Globus pallidus (tissue), 1 donor: ENCODE data around the gene DNHD1.
A peak's percentile ranks its signal among the peaks of the same experiment; 100 is the strongest.

Experiments
- DNase-seq: peaks from one replicate; pipeline ENCODE4 v3.0.0-alpha.2; 2015; ENCODE audit warnings: low spot score

Gene DNHD1

DNA sequence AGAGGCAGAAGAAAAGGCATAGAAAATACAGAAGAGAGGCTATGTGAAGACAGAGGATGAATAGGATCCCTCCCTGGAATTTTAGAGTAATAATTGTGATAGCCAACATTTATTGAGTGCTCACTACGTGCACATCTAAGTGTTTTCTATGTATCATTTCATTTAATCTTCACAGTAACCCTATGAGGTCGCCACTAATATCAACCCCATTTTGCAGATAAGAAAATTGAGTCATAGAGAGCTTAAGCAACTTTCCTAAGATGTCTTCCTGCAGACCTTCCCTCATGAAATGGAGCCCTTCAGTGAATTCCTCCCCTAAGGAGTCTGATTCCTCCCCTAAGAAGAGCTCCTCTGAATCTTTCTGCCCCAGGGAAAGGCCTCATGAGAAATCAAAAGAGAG lies 68.2 kb downstream of the DNHD1 start:
- no peak for DNase-seq

GRCh38 chr11:6565988-6566703 lies 69.1 kb downstream of the DNHD1 start:
- DNase-seq = no peak

DNA sequence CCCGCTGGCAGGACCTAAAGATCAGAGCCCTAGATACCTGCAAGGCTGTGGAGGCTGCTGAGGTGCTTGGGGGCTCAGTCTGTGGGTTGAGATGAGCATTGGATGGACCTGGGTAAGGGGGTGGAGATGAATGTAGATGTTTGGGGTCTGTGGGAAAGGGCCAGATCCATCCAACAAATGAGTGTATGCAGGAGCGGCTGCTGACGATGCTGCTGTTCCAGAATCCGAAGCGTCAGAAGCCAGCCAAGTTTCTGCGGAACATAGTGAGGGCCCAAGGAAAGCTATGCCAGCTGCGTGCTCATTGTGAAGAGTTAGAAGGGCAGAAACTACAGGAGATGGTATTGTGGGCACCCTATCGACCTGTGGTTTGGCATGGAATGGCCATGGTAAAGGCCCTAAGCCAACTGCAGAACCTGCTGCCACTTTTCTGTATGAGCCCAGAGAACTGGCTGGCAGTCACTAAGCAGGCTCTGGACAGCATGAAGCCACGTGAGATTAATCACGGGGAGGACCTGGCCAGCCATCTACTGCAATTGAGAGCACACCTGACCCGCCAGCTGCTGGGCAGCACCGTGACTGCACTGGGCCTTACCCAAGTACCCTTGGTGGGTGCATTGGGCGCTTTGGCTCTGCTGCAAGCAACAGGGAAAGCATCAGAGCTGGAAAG lies 69.8 kb downstream of the DNHD1 start:
- DNase-seq = no peak

GRCh38 chr11:6567371-6567745 lies 70.3 kb downstream of the DNHD1 start:
- no peak for DNase-seq

DNA sequence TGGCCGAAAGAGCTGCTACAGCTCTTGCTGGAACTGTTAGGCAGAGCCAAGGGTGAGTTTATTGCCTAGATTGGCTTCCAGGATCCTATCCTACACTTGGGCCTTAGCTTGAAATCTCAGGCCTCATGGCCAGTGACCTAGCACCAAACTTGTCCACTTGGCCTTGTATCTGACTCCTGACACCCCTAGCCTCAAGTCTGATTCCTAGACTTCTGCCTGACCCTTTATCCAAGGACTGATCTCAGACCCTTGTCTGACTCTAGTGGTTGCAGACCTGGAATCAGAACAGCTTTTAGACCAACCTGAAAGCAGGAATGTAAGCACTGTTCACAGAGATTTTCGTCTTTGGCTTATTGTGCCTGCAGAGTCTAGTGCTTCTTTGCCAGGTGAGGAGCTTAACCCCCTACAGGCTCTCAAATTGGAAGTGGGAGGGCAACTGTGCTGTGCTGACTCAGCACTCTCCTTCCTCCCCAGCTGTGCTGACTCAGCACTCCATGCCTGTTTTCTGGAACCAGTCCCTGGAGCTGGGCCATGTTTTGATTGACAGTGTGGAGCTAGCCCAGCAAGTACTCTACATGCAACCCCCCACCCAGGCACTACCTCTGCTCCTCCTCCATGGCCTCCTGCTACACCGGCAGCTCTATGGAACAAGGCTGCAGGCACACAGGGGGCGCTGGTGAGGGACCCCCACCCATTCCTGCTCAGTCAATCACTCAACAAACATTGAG lies 71.3 kb downstream of the DNHD1 start:
- DNase-seq = no peak

GRCh38 chr11:6569706-6570105 lies 72.6 kb downstream of the DNHD1 start:
- DNase-seq = no peak

- no peak for DNase-seq
These were observed 73.8 kb downstream of the DNHD1 start for GRCh38 chr11:6570691-6571427.

DNA sequence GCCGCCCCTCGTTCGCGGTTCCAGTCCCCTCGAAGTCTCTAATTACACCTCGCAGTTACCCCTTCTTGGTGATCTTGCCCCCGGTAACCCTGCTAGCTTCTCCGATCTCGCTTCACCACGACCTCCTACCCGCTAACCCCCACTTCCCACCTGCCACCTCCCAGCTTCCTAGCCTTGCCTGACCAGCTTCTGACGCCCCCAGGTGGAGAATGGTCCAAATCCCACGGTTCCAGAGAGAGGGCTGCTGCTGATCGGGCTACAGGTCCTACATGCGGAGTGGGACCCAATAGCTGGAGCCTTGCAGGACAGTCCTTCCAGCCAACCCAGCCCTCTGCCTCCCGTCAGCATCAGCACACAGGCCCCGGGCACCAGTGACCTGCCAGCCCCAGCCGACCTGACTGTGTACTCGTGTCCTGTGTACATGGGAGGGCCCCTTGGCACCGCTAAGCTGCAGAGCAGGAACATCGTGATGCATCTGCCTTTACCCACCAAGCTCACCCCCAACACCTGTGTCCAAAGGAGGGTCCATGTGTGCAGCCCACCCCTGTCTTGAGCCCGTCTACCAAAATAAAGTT lies 74.4 kb downstream of the DNHD1 start:
- no peak for DNase-seq

DNA sequence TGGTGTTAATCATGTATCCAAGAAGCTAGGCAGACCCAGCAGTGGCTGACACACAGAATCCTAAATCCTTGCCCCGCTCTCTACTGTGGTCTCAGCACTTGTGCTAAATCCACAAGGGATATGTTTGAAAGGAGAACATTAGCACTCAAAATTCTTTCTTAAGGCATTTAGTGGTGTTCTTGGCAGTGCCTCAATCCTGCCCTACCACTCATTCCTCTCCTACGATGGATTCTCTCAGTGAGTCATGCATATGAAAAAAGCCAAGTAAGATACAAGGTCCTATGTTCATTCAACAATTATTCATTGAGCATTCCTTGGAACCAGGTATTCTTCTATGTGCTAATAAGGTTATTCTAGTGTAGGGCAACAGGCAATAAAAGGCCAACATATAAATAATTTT lies 75.1 kb downstream of the DNHD1 start:
- no peak for DNase-seq

GRCh38 chr11:6574816-6575715 lies 78.0 kb downstream of the DNHD1 start:
- no peak for DNase-seq

DNA sequence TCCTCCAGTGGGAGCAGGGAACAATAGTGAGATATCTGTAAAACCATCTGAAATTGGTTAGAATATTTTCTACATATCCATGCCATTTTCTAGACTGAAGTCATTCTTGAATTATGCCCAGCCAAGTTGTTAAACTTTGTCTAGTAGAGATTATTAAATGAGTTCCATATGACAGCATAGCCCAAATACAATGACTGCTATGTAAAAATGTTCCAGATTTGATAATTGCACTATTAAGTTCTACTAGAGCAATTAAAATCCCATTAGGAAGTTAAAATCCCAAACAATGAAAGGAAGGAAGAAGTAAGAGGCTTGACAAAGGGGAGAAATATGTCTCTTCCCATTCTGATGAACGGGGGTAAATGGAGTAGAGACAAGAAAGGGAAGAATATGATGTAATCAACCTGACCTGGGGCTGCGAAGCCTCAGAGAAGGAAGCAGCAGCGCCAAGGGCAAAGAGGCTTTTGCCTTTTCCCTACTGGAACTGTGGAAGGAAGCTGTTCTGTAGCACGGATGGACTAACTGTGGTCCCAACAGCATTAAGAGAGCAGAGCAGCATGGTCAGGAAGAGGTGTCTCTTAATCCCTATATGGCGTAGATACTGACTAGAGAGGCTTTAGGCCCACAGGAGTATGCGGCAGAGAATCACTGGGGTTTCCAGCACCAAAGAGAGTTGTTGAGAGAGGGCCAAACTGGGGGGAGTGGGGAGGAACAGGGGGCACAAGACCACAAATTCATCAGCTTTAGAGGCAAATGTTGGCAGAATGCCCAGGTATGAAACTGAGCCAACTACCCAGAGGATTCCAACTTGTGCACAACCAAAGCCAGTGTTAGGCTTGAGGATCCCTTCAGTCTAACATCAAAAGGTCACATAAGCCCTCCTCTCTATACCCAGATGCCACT lies 79.6 kb downstream of the DNHD1 start:
- peak; percentile 97 for DNase-seq

DNA sequence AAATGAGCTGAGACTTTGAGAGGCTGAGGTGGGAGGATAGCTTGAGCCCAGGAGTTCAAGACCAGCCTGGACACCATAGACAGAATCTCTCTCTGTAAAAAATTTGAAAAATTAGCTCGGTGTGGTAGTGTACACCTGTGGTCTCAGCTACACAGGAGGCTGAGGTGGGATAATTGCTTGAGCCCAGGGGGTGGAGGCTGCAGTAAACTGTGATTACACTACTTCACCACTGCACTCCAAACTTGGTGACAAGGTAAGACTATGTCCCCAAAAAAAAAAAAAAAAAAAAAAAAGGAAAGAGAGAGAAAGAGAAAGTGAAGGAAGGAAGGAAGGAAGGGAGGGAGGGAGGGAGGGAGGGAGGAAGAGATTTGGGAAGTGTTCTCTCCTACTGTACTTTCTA lies 81.1 kb downstream of the DNHD1 start:
- DNase-seq = no peak

DNA sequence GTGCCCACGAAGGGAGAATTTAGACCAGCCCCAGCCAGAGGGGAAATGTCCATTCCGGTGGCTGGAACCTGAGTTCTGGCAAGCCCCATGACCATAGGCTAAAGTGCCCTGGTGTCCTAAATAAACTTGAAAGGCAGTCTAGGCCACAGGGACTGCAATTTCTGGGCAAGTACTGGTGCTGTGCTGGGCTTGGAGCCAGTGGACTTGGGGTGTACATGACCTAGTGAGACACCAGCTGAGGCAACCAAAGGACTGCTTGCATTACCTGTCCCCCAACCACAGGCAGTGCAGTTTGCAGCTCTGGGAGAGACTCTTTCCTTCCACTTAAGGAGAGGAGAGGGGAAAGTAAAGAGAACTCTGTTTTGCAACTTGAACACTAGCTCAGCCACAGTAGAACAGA lies 82.6 kb downstream of the DNHD1 start:
- no peak for DNase-seq

GRCh38 chr11:6583584-6583983 lies 86.5 kb downstream of the DNHD1 start:
- no peak for DNase-seq

DNA sequence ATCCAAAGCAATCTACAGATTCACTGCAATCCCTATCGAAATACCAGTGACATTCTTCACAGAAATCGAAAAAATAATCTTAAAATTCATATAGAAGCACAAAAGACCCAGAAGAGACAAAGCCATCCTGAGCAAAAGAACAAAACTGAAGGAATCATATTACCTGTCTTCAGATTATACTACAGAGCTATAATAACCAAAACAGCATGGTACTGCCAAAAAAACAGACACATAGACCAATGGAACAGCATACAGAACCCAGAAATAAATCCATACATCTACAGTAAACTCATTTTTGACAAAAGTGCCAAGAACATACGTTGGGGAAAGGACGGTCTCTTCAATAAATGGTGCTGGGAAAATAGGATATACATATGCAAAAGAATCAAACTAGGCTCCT lies 87.4 kb downstream of the DNHD1 start:
- DNase-seq = no peak

- peak; percentile 71 for DNase-seq
These were observed 89.6 kb downstream of the DNHD1 start for GRCh38 chr11:6586434-6587359.

DNA sequence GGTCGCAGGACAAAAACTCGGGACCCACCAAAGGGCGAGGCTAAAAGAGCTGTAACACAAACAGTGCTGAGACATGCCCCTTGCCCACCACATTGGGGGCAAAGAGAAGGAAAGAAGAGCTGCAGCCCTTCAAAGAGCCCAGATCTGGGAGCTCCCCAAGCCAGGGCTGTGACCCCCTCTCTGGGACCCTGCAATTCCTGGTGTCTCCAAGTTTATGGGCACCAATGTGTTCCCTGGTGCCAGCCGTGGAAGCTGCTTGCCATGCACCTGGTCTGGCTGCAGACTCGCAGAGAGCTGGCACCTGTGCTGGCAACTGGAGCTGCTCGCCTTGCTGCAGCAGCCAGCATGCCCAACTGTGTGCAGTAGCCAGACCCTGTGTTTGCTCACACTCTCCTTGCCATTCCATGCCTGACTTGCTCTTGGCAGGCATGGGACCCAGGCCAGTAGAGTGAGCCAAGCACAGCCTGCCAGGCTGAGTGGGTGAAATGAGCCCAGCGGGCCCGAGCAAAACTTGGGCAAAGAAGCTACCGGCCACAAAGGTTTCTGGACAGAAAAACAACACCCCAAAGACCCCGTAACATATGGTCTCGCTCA lies 90.4 kb downstream of the DNHD1 start:
- no peak for DNase-seq

DNA sequence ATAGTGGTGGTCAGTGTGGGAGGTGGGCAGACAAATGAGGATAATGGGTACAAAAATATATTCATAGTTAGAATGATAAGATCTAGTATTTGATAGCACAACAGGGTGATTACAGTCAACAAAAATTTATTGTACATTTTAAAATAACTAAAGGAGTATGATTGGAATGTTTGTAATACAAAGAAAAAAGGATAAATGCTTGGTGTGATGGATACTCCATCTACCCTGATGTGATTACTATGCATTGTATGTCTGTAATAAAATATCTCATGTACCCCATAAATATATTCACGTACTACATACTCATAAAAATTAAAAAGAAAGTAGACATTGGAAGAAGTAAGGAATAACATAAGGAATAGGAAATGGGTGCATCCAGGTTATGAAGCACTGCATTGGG lies 90.9 kb downstream of the DNHD1 start:
- DNase-seq = no peak
